C4-2B (cell line): Measurements from ENCODE around the gene SFMBT1.
A peak's percentile ranks its signal among the peaks of the same experiment; 100 is the strongest.

ENCODE experiments used
- H3K27ac ChIP-seq: fragments of 450-650 bp; 2 replicates; pipeline ENCODE4 v1.5.1; 2017
- CTCF ChIP-seq: fragments of 450-650 bp; conservative IDR thresholded peaks from 2 replicates; pipeline ENCODE4 v1.5.1; 2017; ENCODE audit warnings: mild to moderate bottlenecking
- ZFX ChIP-seq: fragments of 450-650 bp; IDR thresholded peaks from 2 replicates; pipeline ENCODE4 v1.6.1; 2017

SFMBT1 gene

DNA sequence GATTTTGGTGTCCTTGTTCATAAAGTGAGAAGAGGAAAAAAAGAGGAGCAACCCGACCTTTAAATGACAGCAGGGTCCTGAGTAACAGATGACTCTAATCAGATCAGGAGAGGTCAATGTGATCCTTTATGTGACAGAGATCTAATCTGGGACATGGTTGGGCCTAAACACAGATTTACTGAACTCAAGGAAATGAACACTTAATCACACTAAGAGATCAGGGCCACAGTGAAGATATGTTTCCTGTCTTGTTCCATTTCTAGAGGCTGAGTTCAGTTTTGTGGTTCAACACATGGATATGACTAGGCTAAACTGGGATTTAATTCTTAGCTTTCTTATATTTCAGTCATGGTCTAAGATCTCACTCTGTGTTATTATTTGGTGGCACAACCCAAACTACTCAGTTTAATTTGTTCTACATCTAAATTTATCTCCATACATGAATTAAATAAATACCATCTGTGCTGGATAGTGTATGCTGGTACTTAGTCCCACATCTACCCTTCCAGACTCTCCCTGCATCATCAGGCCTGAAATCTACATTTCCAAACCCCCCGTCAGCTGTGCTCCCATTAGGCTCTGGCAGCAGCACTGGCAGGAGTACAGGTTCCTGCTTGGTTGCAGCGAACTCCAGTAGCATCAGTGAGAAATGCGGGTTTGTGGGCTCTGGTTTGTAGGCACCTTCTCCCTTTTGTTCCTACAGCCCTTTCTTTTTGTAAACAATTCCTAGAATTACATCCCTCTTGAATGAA lies 22.6 kb downstream of the SFMBT1 start:
- no peak overlapping the region for H3K27ac ChIP-seq
- TF ChIP-seq CTCF = no peak
- no peak for TF ChIP-seq ZFX

- no peak overlapping the region for H3K27ac ChIP-seq
- TF ChIP-seq ZFX = no peak
- no peak for TF ChIP-seq CTCF
Observed at GRCh38 chr3:53022647-53023046, 23.2 kb downstream of the SFMBT1 start.

- no peak for TF ChIP-seq CTCF
- no peak for TF ChIP-seq ZFX
- no peak overlapping the region for H3K27ac ChIP-seq
Observed at GRCh38 chr3:53016236-53016635, 29.6 kb downstream of the SFMBT1 start.

GRCh38 chr3:53011324-53011723 lies 34.5 kb downstream of the SFMBT1 start:
- no peak overlapping the region for H3K27ac ChIP-seq
- TF ChIP-seq CTCF (no peak), ZFX (no peak)

DNA sequence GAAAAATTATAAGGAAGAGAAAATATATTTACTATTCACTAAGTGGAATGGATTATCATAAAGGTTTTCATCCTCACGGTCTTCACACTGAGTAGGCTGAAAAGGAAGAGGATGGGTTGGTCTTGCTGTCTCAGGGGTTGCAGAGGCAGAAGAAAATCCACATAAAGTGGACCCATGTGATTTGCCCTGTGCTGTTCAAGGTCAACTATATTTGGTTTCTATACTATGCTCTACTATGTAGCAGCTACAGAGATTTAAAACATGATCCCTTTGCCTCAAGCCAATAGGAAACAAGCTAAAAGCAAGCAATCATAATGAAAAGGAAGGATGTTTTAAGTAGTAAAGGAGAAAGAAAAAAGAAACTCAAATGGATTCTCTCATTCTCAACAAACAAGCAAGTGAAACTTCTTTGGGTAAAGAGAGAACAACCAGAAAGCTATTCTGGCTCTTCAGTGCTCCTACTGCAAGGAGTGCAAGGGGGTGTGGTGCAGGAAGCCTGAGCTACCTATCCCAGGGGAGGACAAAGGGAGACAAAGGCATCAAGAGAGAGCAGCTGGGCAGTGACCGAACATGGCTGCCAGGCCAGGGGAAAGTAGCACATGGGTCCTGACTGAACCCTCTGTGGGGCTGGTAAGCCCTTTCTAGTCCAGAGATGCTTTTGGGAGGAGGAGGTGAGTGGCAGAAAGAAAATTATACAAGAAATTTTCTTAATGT lies 35.9 kb downstream of the SFMBT1 start:
- TF ChIP-seq ZFX (no peak), CTCF (no peak)
- H3K27ac ChIP-seq = no peak overlapping the region

- no peak for TF ChIP-seq ZFX
- TF ChIP-seq CTCF = no peak
- H3K27ac ChIP-seq = no peak overlapping the region
Observed at GRCh38 chr3:53008932-53009331, 36.9 kb downstream of the SFMBT1 start.

GRCh38 chr3:53005854-53006513 lies 39.9 kb downstream of the SFMBT1 start:
- no peak for TF ChIP-seq CTCF
- no peak for TF ChIP-seq ZFX

More at GRCh38 chr3:53005854-53006513, 39.9 kb downstream of the SFMBT1 start:
- H3K27ac ChIP-seq = peak overlapping the region; percentile 10; the same call in 1 of the 2 replicates
